K562 (cell line): Measurements from ENCODE around the gene SEMA6C. TPM values are rescaled to one million over a fixed set of nuclear protein-coding genes. Genes with fewer than 3 reads are reported as not detected.

Experiments
- ATAC-seq: fragments of 200-7000 bp; cut with Tn5 transposase; 3 replicates; pipeline ENCODE4 v1.9.1; 2020; ENCODE audit warnings: moderate library complexity
- BruUV-seq: library from RNA; stranded (reverse); fragments of 400-500 nt; replicated peaks from 2 replicates; lab custom pipeline; 2021; lab: Mats Ljungman, UMichigan
- CTCF ChIA-PET: fragments of 300-600 bp; formaldehyde crosslinking; extraction: SDS; loops from one replicate; lab custom pipeline; 2021; ENCODE audit warnings: low intra/inter-chr PET ratio; lab: Yijun Ruan, JAX
- POLR2A ChIA-PET: fragments of 300-600, 350-650 bp; sonication (Branson Sonifier 250); formaldehyde crosslinking; extraction: SDS; loops from one replicate; lab custom pipeline; 2021; ENCODE audit warnings: antibody characterized with exemption, inconsistent platforms; lab: Yijun Ruan, JAX
- DNase-seq, 4 experiments: peaks; one replicate each; pipeline versions ENCODE4 v3.0.0 to v3.0.0-alpha.2; 2011 to 2018; ENCODE audit warnings: low spot score in 3 of 4, mixed read lengths in 3 of 4; ENCODE audit errors: extremely low read depth in 1 of 4
- FAIRE-seq: peaks from 2 replicates; lab custom pipeline; 2011; peaks lifted over from hg19 to GRCh38; lab: Jason Lieb, UNC
- H2AFZ ChIP-seq: 2 replicates; pipeline ENCODE4 v1.6.0; 2011; ENCODE audit warnings: low read depth, low read length, control low read depth, inconsistent platforms
- H3K27ac ChIP-seq: fragments of 200-600 bp; 3 replicates; pipeline ENCODE4 v1.8.0; 2011; ENCODE audit warnings: low read depth, mild to moderate bottlenecking, control low read depth, inconsistent platforms, low read length, moderate library complexity, mixed read lengths; ENCODE audit errors: extremely low read depth
- H3K27me3 ChIP-seq, 2 experiments: fragments of 300-600 bp in 1 of 2; 2 replicates in 1 of 2; 3 replicates in 1 of 2; pipeline versions ENCODE4 v1.6.0 to v1.8.0; 2011; ENCODE audit warnings: inconsistent platforms in 2 of 2, low read length in 2 of 2, mild to moderate bottlenecking in 1 of 2, mixed read lengths in 1 of 2, moderate library complexity in 1 of 2; ENCODE audit not compliant: control insufficient read depth in 2 of 2, insufficient read depth in 2 of 2
- H3K36me3 ChIP-seq: fragments of 300-600 bp; 3 replicates; pipeline ENCODE4 v1.8.0; 2011; ENCODE audit warnings: mild to moderate bottlenecking, low read length, inconsistent platforms; ENCODE audit not compliant: control insufficient read depth, insufficient read depth
- H3K4me1 ChIP-seq, 2 experiments: fragments of 200-600 bp in 1 of 2; replicated peaks in 1 of 2; 2 replicates in 1 of 2; 3 replicates in 1 of 2; pipeline versions ENCODE4 v1.5.1 to v1.8.0; 2011; ENCODE audit warnings: inconsistent platforms in 2 of 2, low read length in 2 of 2, mild to moderate bottlenecking in 1 of 2, mixed read lengths in 1 of 2, moderate library complexity in 1 of 2; ENCODE audit not compliant: control insufficient read depth in 2 of 2, insufficient read depth in 2 of 2
- H3K4me2 ChIP-seq: 2 replicates; pipeline ENCODE4 v1.6.1; 2011; ENCODE audit warnings: low read length, control low read depth, inconsistent platforms, mixed read lengths; ENCODE audit not compliant: insufficient read depth
- H3K4me3 ChIP-seq: fragments of 200-600 bp; sonication (generic), shearing (Covaris generic); 2 replicates; pipeline ENCODE4 v1.5.1; 2016; ENCODE audit warnings: control low read depth, inconsistent platforms
- H3K79me2 ChIP-seq: fragments of 200-600 bp; 3 replicates; pipeline ENCODE4 v1.8.0; 2011; ENCODE audit warnings: low read length, inconsistent platforms; ENCODE audit not compliant: control insufficient read depth, insufficient read depth
- H3K9ac ChIP-seq, 2 experiments: 2 replicates each; pipeline versions ENCODE4 v1.6.0 to v1.6.1; 2011; ENCODE audit warnings: low read depth in 2 of 2, low read length in 2 of 2, control low read depth in 1 of 2, inconsistent platforms in 1 of 2, mild to moderate bottlenecking in 1 of 2, mixed read lengths in 1 of 2; ENCODE audit not compliant: insufficient read depth in 1 of 2
- H3K9me1 ChIP-seq: one replicate; pipeline ENCODE4 v1.6.0; 2011; ENCODE audit warnings: inconsistent platforms, mild to moderate bottlenecking, low read length, moderate library complexity; ENCODE audit not compliant: control insufficient read depth, insufficient read depth
- H3K9me3 ChIP-seq: replicated peaks from 2 replicates; pipeline ENCODE4 v1.5.1; 2011; ENCODE audit warnings: low read depth, low read length, inconsistent platforms; ENCODE audit not compliant: control insufficient read depth, insufficient read depth
- H4K20me1 ChIP-seq: replicated peaks from 2 replicates; pipeline ENCODE4 v1.6.1; 2011; ENCODE audit warnings: low read length, inconsistent platforms, mixed read lengths; ENCODE audit not compliant: control insufficient read depth, insufficient read depth
- ARID2 ChIP-seq: fragments of 450-650 bp; IDR thresholded peaks from 2 replicates; pipeline ENCODE4 v1.6.1; 2017; ENCODE audit warnings: antibody characterized with exemption, mild to moderate bottlenecking
- ATF1 ChIP-seq, 2 experiments: fragments of 450-650 bp in 1 of 2; IDR thresholded peaks; 2 replicates each; pipeline ENCODE4 v1.6.1; 2016; ENCODE audit warnings: missing compliant biosample characterization in 1 of 2, missing genetic modification characterization in 1 of 2
- BCLAF1 ChIP-seq, 2 experiments: fragments of 450-650 bp in 1 of 2; IDR thresholded peaks; 2 replicates each; pipeline ENCODE4 v1.6.1; 2011 to 2017; ENCODE audit warnings: low read depth in 2 of 2, antibody characterized with exemption in 1 of 2, borderline replicate concordance in 1 of 2, low read length in 1 of 2, mild to moderate bottlenecking in 1 of 2, mixed read lengths in 1 of 2; ENCODE audit not compliant: control insufficient read depth in 1 of 2
- CAMTA2 ChIP-seq: fragments of 250-450 bp; sonication (Bioruptor Pico); conservative IDR thresholded peaks from 2 replicates; pipeline ENCODE4 v1.5.1; 2022
- ESRRA ChIP-seq: fragments of 450-650 bp; IDR thresholded peaks from 2 replicates; pipeline ENCODE4 v1.6.1; 2014; ENCODE audit warnings: low read depth, mild to moderate bottlenecking, moderate library complexity, borderline replicate concordance
- GTF2E2 ChIP-seq: fragments of 200-800 bp; sonication (Bioruptor generic); IDR thresholded peaks from 2 replicates; pipeline ENCODE4 v1.6.1; 2016; ENCODE audit warnings: missing genetic modification characterization, missing compliant biosample characterization
- KAT8 ChIP-seq: fragments of 450-650 bp; IDR thresholded peaks from 2 replicates; pipeline ENCODE4 v1.6.1; 2016; ENCODE audit warnings: low read depth, mild to moderate bottlenecking
- KDM1A ChIP-seq, 2 experiments: fragments of 450-650 bp; IDR thresholded peaks; 2 replicates each; pipeline ENCODE4 v1.6.1; 2016; ENCODE audit warnings: mild to moderate bottlenecking in 2 of 2
- POLR2AphosphoS5 ChIP-seq: IDR thresholded peaks from 2 replicates; pipeline ENCODE4 v1.6.1; 2011; ENCODE audit warnings: mild to moderate bottlenecking, low read depth, low read length, moderate library complexity; ENCODE audit not compliant: control insufficient read depth, insufficient read depth
- PRMT5 ChIP-seq: sonication (generic); formaldehyde crosslinking; IDR thresholded peaks from 2 replicates; pipeline ENCODE4 v1.5.0; 2020; ENCODE audit warnings: missing genetic modification reagents
- RBM14 ChIP-seq: fragments of 200-400 bp; formaldehyde crosslinking; IDR thresholded peaks from 2 replicates; pipeline ENCODE4 v1.6.1; 2018; ENCODE audit warnings: low read depth, mild to moderate bottlenecking, low read length, moderate library complexity, borderline replicate concordance; ENCODE audit not compliant: insufficient read depth
- SIRT6 ChIP-seq: IDR thresholded peaks from one replicate; pipeline ENCODE4 v1.6.1; 2012; ENCODE audit warnings: low read depth, mild to moderate bottlenecking, control low read depth, inconsistent platforms, low read length, moderate library complexity
- SMAD2 ChIP-seq: fragments of 150-350 bp; IDR thresholded peaks from 2 replicates; pipeline ENCODE4 v1.6.1; 2014; ENCODE audit warnings: low read depth, mild to moderate bottlenecking, low read length
- STAG1 ChIP-seq: sonication (generic); formaldehyde crosslinking; IDR thresholded peaks from 2 replicates; pipeline ENCODE4 v1.5.0; 2020; ENCODE audit warnings: missing genetic modification reagents, borderline replicate concordance
- TAL1 ChIP-seq: fragments of 450-650 bp; IDR thresholded peaks from 2 replicates; pipeline ENCODE4 v1.6.1; 2016; ENCODE audit warnings: mild to moderate bottlenecking
- U2AF1 ChIP-seq: fragments of 200-400 bp; formaldehyde crosslinking; optimal IDR thresholded peaks from 2 replicates; pipeline ENCODE3; 2017; ENCODE audit warnings: mild to moderate bottlenecking, low read depth, low read length, moderate library complexity
- WGBS: fragments of 100-300 bp; shearing (Covaris generic); methylation state at CpG from one replicate; pipeline ENCODE4 v1.1.6; 2016; ENCODE audit warnings: low coverage, mixed read lengths; ENCODE audit not compliant: insufficient coverage; ENCODE audit errors: missing lambda C conversion rate; 5-methylcytosine and 5-hydroxymethylcytosine counted together
- in situ Hi-C: fragments of 300-500 bp; cut with MboI; formaldehyde crosslinking; loops from 4 replicates; pipeline ENCODE4 v1.15.0; 2018; ENCODE audit warnings: inconsistent platforms, mixed read lengths
- intact Hi-C: fragments of 100-400 bp; cut with micrococcal nuclease; formaldehyde crosslinking; loops from 2 replicates; pipeline ENCODE4 v1.14.2; 2022
- polyA plus RNA-seq, 8 experiments: library from polyadenylated mRNA; depleted of rRNA in 4 of 8; stranded (reverse) in 5 of 8; unstranded in 3 of 8; fragments of >200 nt; fragmentation: Nextera tagmentation in 2 of 8; fragmentation: Illumina TruSeq in 1 of 8; extraction: Ambion mirVana in 2 of 8; extraction: Trizol in 1 of 8; gene quantifications; 2 replicates each; pipeline versions ENCODE4 v1.2.1 to v1.2.3, GENCODE V29; 2011 to 2014; ENCODE audit warnings: inconsistent platforms in 1 of 8, missing spikeins in 1 of 8
- total RNA-seq, 7 experiments: library from RNA; depleted of rRNA in 6 of 7; stranded (reverse); fragments of >200 nt in 6 of 7; fragmentation: Illumina TruSeq in 2 of 7; extraction: Trizol in 2 of 7; gene quantifications; 2 replicates each; pipeline versions ENCODE4 v1.2.1 to v1.2.3, GENCODE V29; 2011 to 2021; ENCODE audit warnings: low replicate concordance in 1 of 7
- TF ChIP-seq, protein P1 (sequence below): fragments of 450-650 bp; IDR thresholded peaks from 2 replicates; pipeline ENCODE4 v1.6.1; 2017; ENCODE audit warnings: mild to moderate bottlenecking, moderate library complexity

Gene SEMA6C
- total and polyA plus RNA-seq, 9 of the 15 experiments (the other 6 are each of a cell fraction or from before 2014, with no cell fraction given), result 0.03 to 4.6 (median 0.95) TPM

GRCh38 chr1:151144474-151145303, 1.7 kb downstream of the SEMA6C start:
- ATAC-seq, result no peak
- Histone ChIP-seq H3K9me1 (no peaks in the 10 kb centered on the region), H3K36me3 (no peaks in the 10 kb centered on the region), H3K9me3 (no peaks in the 10 kb centered on the region), H3K9ac (peak overlapping the region in 1 of 2 experiments; percentile 45; a peak in 1 of 4 replicates), H3K27me3 (no peaks in the 10 kb centered on the region), H3K4me3 (no peak overlapping the region), H3K79me2 (no peaks in the 10 kb centered on the region), H4K20me1 (no peaks in the 10 kb centered on the region; the same call in 1 of the 2 replicates), H2AFZ (no peak overlapping the region), H3K4me1 (peaks cover 20 to 46% of the 10 kb centered on the region in 2 experiments; a peak in 4 of 5 replicates), H3K27ac (no peak overlapping the region), H3K4me2 (no peak overlapping the region)
- POLR2A ChIA-PET, result interaction anchor here (0.5 to 1.7 kb wide), 5 partner anchors 10 to 163 kb away, joined by 3 to 7 read pairs (median 5); partner anchors contain the start of genes ANXA9 and LYSMD1
- WGBS, result 44% methylated on average over 7 of the region's 7 CpGs
- CTCF ChIA-PET, result no interaction called here
- in situ Hi-C loops, result no loop called here
- no TSS peak for BruUV-seq
- DNase-seq, result peak in 1 of 4 experiments; percentile 35
- FAIRE-seq, result peak; percentile 82
- intact Hi-C loops, result no loop called here
- no peak for TF ChIP-seq KDM1A (IDR thresholded peaks at IDR 0.05)
- no peak for TF ChIP-seq ATF1 (CRISPR knock-in tag; IDR thresholded peaks at IDR 0.05)
- TF ChIP-seq ATF1 (tag; IDR thresholded peaks at IDR 0.05), result no peak
- TF ChIP-seq RBM14, result no peak
- no peak for TF ChIP-seq TAL1
- no peak for TF ChIP-seq SIRT6
- TF ChIP-seq ESRRA, result no peak
- TF ChIP-seq STAG1, result no peak
- no peak for TF ChIP-seq GTF2E2 (tag)
- no peak for TF ChIP-seq POLR2AphosphoS5
- no peak for TF ChIP-seq PRMT5 (CRISPR knock-in tag)
- TF ChIP-seq SMAD2, result no peak
- TF ChIP-seq ARID2, result no peak
- no peak for TF ChIP-seq U2AF1
- no peak for TF ChIP-seq CAMTA2 (CRISPR knock-in tag)
- no peak for TF ChIP-seq BCLAF1 (IDR thresholded peaks at IDR 0.05; ENCODE audit: borderline replicate concordance in 1 of 2, control insufficient read depth in 1 of 2, low read depth in 2 of 2, low read length in 1 of 2)
- TF ChIP-seq, protein P1, sequence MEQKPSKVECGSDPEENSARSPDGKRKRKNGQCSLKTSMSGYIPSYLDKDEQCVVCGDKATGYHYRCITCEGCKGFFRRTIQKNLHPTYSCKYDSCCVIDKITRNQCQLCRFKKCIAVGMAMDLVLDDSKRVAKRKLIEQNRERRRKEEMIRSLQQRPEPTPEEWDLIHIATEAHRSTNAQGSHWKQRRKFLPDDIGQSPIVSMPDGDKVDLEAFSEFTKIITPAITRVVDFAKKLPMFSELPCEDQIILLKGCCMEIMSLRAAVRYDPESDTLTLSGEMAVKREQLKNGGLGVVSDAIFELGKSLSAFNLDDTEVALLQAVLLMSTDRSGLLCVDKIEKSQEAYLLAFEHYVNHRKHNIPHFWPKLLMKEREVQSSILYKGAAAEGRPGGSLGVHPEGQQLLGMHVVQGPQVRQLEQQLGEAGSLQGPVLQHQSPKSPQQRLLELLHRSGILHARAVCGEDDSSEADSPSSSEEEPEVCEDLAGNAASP, result no peak
- no peak for TF ChIP-seq KAT8
